HFF-Myc (cell line): ENCODE results near the gene COL11A1.
"Not testable (repeated sequence)": the region's sequence is repeated elsewhere in the genome, so short reads cannot be mapped to it uniquely, and the experiment has no call there.

ENCODE experiments used
- DNase-seq: peaks from one replicate; pipeline ENCODE4 v3.0.0-alpha.2; 2011; ENCODE audit warnings: low read depth; ENCODE audit errors: extremely low read depth
- H3K4me3 ChIP-seq: replicated peaks from 2 replicates; pipeline ENCODE4 v1.5.1; 2011; ENCODE audit warnings: low read depth, mild to moderate bottlenecking, control low read depth, low read length
- CTCF ChIP-seq: IDR thresholded peaks from 2 replicates; pipeline ENCODE4 v1.5.1; 2012; ENCODE audit warnings: mild to moderate bottlenecking, low read depth, low read length, control low read depth; ENCODE audit errors: missing control alignments

The COL11A1 gene

GRCh38 chr1:102836991-102837390 lies 271.3 kb downstream of the COL11A1 start:
- DNase-seq = no peak
- no peak for TF ChIP-seq CTCF
- no peak overlapping the region for H3K4me3 ChIP-seq

DNA sequence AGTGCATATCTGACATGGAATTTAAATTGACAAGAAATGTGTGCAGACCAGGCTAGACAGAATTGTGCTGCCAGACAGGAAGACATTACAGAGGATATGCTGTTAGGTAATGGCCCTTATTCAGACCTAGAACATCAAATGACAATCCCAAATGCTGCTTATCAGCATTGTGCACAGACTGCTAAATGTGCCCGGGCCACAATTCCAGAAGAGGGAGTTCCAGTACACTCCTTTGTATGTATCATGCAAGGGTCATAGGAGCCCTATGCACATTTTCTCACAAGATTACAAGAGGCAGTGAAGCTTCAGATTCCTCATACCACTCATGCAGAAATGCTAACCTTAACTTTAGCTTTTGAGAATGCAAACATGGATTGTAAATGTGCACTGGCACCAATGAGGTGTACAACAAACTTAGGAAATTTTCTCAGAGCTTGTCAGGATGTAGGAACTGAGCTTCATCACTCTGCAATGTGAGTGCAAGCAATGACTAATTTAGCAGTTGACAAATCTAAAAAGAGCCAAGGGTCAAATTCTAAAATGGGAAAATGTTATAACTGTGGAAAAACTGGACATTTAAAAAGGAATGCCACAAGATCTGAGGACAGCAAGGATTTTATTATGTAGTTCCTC lies 273.5 kb downstream of the COL11A1 start:
- TF ChIP-seq CTCF = no peak
- DNase-seq = no peak
- no peak overlapping the region for H3K4me3 ChIP-seq

DNA sequence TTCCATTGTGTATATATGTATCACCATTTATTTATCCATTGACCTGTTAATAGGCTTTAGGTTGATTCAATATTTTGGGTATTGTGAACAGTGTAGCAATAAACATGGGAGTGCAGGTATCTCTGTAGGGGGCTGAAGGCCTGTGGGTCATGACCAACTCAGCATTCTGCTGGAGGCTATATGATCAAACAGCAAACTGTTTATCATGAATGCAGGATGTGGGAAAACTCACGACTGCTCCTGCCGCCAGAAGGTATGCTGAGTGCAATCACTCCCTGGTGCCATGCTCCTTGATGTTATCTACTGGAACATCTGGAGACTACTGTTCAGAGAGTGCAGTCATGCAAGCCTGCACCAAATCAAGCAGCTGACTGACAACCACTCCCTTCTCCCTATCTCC lies 275.2 kb downstream of the COL11A1 start:
- DNase-seq = no peak
- TF ChIP-seq CTCF = no peak
- no peak overlapping the region for H3K4me3 ChIP-seq

GRCh38 chr1:102826706-102827105 lies 281.6 kb downstream of the COL11A1 start:
- DNase-seq, H3K4me3 ChIP-seq: not testable (repeated sequence)
